Subcutaneous abdominal adipose tissue (tissue), 5 donors: ENCODE data around the gene MYRIP.
"Not testable (repeated sequence)": the region's sequence is repeated elsewhere in the genome, so short reads cannot be mapped to it uniquely, and the experiment has no call there.

ENCODE experiments used
- H3K27ac ChIP-seq: one replicate; pipeline ENCODE4 v1.7.0; 2013; ENCODE audit warnings: low read depth, mild to moderate bottlenecking, inconsistent platforms, low read length, moderate library complexity
- H3K27me3 ChIP-seq, 5 donors: one replicate each; pipeline ENCODE4 v1.7.0; 2013; ENCODE audit warnings: low read length in 5 of 5, inconsistent platforms in 1 of 5; ENCODE audit not compliant: control insufficient read depth in 5 of 5, insufficient read depth in 4 of 5
- H3K36me3 ChIP-seq, 5 donors: one replicate each; pipeline ENCODE4 v1.7.0; 2013; ENCODE audit warnings: low read length in 5 of 5; ENCODE audit not compliant: control insufficient read depth in 5 of 5, insufficient read depth in 5 of 5
- H3K4me1 ChIP-seq, 5 donors: one replicate each; pipeline ENCODE4 v1.7.0; 2013; ENCODE audit warnings: low read length in 5 of 5, mild to moderate bottlenecking in 3 of 5, moderate library complexity in 1 of 5; ENCODE audit not compliant: control insufficient read depth in 5 of 5, insufficient read depth in 5 of 5
- H3K4me3 ChIP-seq, 5 donors: one replicate each; pipeline ENCODE4 v1.7.0; 2013; ENCODE audit warnings: low read length in 5 of 5, low read depth in 1 of 5
- H3K9ac ChIP-seq, 5 donors: one replicate each; pipeline ENCODE4 v1.7.0; 2013; ENCODE audit warnings: low read length in 5 of 5, mild to moderate bottlenecking in 4 of 5, moderate library complexity in 3 of 5
- H3K9me3 ChIP-seq, 5 donors: one replicate each; pipeline ENCODE4 v1.7.0; 2013; ENCODE audit warnings: low read length in 5 of 5; ENCODE audit not compliant: control insufficient read depth in 5 of 5
- donor health status: healthy.
- donor health status: healthy.
- donor health status: healthy.
- donor health status: healthy.
- donor health status: healthy.

Gene MYRIP

GRCh38 chr3:40128166-40128565 is 318.8 kb downstream of the MYRIP start:
- Histone ChIP-seq H3K4me3 (no peak overlapping the region), H3K9me3 (no peaks in the 10 kb centered on the region), H3K27ac (no peak overlapping the region), H3K9ac (no peak overlapping the region), H3K36me3 (no peaks in the 10 kb centered on the region), H3K4me1 (peaks cover 0 to 2% (median 0%) of the 10 kb centered on the region in 5 donors), H3K27me3 (no peaks in the 10 kb centered on the region)

- Histone ChIP-seq H3K4me3 (no peak overlapping the region), H3K27me3 (no peaks in the 10 kb centered on the region), H3K9ac (no peak overlapping the region), H3K36me3 (no peaks in the 10 kb centered on the region), H3K9me3 (no peaks in the 10 kb centered on the region), H3K4me1 (peaks cover 0 to 2% (median 0%) of the 10 kb centered on the region in 5 donors), H3K27ac (no peak overlapping the region)
Observed at GRCh38 chr3:40129510-40129909, 320.1 kb downstream of the MYRIP start.

- peaks cover 0 to 2% (median 0%) of the 10 kb centered on the region in 5 donors for H3K4me1 ChIP-seq
- no peak overlapping the region for H3K4me3 ChIP-seq
- H3K27me3 ChIP-seq: no peaks in the 10 kb centered on the region
- H3K9me3 ChIP-seq: no peaks in the 10 kb centered on the region
- no peak overlapping the region for H3K27ac ChIP-seq
- no peaks in the 10 kb centered on the region for H3K36me3 ChIP-seq
- no peak overlapping the region for H3K9ac ChIP-seq
Observed at GRCh38 chr3:40129981-40130380, 320.6 kb downstream of the MYRIP start.

DNA sequence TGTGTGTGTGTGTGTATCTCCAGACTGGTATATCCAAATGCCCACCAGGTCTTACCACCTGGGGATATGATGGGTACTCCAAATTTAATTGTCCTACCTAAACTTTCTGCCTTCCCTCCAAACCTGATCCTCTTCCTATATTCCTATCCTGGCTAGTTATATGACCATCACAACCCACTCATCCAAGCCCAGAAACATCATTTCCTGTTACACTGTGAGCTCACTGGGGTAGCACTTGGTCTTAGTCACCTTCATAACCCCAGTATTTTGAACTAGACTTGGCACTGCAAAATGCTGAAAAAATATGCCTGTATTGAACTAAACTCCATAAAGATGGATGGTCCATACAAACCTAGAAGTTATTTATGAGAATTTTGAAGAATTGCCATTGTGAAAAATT is 321.3 kb downstream of the MYRIP start:
- Histone ChIP-seq H3K27ac (no peak overlapping the region), H3K27me3 (no peaks in the 10 kb centered on the region), H3K9me3 (no peaks in the 10 kb centered on the region), H3K4me3 (no peak overlapping the region), H3K9ac (no peak overlapping the region), H3K4me1 (peaks cover 0 to 2% (median 0%) of the 10 kb centered on the region in 5 donors), H3K36me3 (no peaks in the 10 kb centered on the region)

DNA sequence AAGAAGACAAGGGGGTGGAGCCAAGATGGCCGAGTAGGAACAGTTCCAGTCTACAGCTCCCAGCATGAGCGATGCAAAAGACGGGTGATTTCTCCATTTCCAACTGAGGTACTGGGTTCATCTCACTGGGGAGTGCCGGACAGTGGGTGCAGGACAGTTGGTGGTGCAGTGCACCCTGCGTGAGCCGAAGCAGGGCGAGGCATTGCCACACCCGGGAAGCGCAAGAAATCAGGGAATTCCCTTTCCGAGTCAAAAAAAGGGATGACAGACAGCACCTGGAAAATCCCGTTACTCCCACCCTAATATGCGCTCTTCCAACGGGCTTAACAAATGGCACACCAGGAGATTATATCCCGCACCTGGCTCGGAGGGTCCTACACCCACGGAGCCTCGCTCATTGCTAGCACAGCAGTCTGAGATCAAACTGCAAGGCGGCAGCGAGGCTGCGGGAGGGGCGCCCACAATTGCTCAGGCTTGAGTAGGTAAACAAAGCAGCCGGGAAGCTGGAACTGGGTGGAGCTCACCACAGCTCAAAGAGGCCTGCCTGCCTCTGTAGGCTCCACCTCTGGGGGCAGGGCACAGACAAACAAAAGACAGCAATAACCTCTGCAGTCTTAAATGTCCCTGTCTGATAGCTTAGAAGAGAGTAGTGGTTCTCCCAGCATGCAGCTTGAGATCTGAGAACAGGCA is 324.6 kb downstream of the MYRIP start:
- H3K4me3 ChIP-seq, H3K4me1 ChIP-seq, H3K27ac ChIP-seq, H3K9me3 ChIP-seq, H3K36me3 ChIP-seq, H3K9ac ChIP-seq, H3K27me3 ChIP-seq: not testable (repeated sequence)

- Histone ChIP-seq H3K36me3 (no peaks in the 10 kb centered on the region), H3K4me1 (no peaks in the 10 kb centered on the region), H3K27ac (no peak overlapping the region), H3K9ac (no peak overlapping the region), H3K27me3 (no peaks in the 10 kb centered on the region), H3K9me3 (peaks cover 0 to 8% (median 5%) of the 10 kb centered on the region in 5 donors), H3K4me3 (no peak overlapping the region)
Observed at GRCh38 chr3:40137591-40138295, 328.3 kb downstream of the MYRIP start.

DNA sequence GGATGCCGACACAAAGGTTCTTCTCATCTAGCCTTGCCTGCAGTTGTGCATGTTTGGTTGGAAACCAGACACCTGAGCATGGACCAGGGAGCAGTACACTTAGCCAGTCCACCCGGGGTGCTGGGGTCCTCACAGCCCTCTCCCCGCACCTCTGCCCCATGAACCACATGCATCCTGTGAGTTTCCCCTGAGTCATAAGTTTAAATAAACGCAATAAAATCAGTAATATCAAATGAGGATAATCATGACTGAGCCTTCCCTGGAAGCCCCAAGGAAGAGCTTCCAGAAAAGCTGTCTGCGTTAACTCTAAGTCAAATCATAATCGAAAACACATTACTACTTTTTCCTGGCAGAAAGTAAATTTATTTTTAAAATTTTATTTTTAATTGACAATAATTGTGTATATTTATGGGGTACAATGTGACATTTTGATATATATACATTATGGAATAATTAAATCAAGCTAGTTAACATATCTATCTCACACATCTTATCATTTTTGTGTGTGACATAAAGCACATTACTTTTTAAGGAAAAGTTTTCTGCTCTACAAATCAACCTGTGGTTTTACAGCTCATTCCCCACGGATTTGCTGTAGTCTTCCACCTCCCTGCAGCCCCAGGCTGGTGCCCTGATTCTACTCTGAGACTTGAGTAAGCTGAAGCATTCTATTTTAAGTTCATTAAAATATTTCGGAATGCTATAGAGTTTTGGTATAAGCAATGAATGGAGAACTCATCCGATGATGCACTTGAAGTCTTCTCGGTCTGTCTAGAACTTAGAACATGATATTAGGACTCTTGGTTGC is 334.1 kb downstream of the MYRIP start:
- Histone ChIP-seq H3K27me3 (no peaks in the 10 kb centered on the region), H3K36me3 (no peaks in the 10 kb centered on the region), H3K9ac (no peak overlapping the region), H3K9me3 (peaks cover 0 to 8% (median 5%) of the 10 kb centered on the region in 5 donors), H3K4me3 (no peak overlapping the region), H3K27ac (no peak overlapping the region), H3K4me1 (no peaks in the 10 kb centered on the region)

DNA sequence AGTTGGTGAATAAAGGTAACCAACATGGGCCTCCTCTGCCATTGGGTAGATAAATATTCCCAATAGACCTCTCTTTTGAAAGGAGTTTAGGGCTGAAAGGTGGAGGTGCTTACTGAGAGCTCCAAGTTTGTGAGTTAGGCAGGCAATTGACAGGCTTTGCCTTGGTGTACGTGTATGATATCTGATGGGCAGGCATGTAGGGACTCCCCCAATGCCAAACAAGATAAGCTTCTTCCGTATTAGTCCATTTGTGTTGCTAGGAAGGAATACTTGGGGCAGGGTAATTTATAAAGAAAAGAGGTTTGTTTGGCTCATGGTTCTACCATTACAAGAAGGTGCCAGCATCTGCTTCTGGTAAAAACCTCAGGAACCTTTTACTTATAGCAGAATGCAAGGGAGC is 339.4 kb downstream of the MYRIP start:
- no peak overlapping the region for H3K4me3 ChIP-seq
- no peaks in the 10 kb centered on the region for H3K36me3 ChIP-seq
- no peak overlapping the region for H3K9ac ChIP-seq
- H3K27ac ChIP-seq: no peak overlapping the region
- H3K4me1 ChIP-seq: no peaks in the 10 kb centered on the region
- H3K9me3 ChIP-seq: peaks cover 0 to 2% (median 0%) of the 10 kb centered on the region in 5 donors
- H3K27me3 ChIP-seq: no peaks in the 10 kb centered on the region

DNA sequence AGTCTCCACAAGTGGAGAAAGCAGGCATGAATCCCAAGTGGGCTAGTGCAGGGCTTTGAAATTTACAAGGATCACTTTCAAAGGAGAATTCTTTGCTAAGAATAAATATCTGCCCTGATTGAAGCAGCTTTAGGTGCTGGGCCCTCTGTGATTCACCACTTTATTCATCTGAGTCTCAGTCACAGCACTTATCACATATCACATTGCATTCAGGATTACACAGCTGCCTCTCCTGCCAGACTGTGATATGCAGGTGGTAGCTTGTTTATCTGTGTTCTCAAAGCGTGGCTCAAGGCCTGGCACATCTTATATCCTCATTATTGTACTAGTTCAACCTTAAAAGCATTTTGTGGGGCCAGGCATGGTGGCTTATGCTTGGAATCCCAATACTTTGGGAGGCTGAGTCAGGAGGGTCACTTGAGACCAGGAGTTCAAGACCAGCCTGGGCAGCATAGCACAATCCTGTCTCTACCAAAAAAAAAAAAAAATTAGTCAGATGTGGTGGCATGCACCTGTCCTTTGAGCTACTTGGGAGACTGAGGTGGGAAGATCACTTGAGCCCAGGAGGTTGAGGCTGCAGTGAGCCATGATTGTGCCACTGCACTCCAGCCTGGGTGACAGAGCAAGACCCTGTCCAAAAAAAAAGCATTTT is 343.2 kb downstream of the MYRIP start:
- Histone ChIP-seq H3K36me3 (no peaks in the 10 kb centered on the region), H3K27ac (no peak overlapping the region), H3K9ac (no peak overlapping the region), H3K4me1 (no peaks in the 10 kb centered on the region), H3K9me3 (peaks cover 0 to 2% (median 0%) of the 10 kb centered on the region in 5 donors), H3K27me3 (no peaks in the 10 kb centered on the region), H3K4me3 (no peak overlapping the region)
